HepG2 (cell line): ENCODE results near the gene TCF19. TPM values are rescaled to one million over a fixed set of nuclear protein-coding genes. Genes with fewer than 3 reads are reported as not detected.
"Not testable (repeated sequence)": the region's sequence is repeated elsewhere in the genome, so short reads cannot be mapped to it uniquely, and the experiment has no call there.

Experiments
- AKAP8 ChIP-seq: sonication (generic); formaldehyde crosslinking; IDR thresholded peaks from 2 replicates; pipeline ENCODE4 v1.5.1; 2020; ENCODE audit warnings: mild to moderate bottlenecking, missing genetic modification reagents
- ARID2 ChIP-seq: sonication (generic); formaldehyde crosslinking; IDR thresholded peaks from 2 replicates; pipeline ENCODE4 v1.8.1; 2022; ENCODE audit warnings: mild to moderate bottlenecking, missing genetic modification reagents, borderline replicate concordance
- MEF2D ChIP-seq: sonication (generic); formaldehyde crosslinking; IDR thresholded peaks from 2 replicates; pipeline ENCODE4 v1.5.1; 2020; ENCODE audit warnings: mild to moderate bottlenecking, missing genetic modification reagents
- NFYB ChIP-seq: sonication (generic); formaldehyde crosslinking; IDR thresholded peaks from 2 replicates; pipeline ENCODE4 v1.4.0; 2020; ENCODE audit warnings: missing genetic modification reagents
- NFYC ChIP-seq: IDR thresholded peaks from 2 replicates; pipeline ENCODE4 v1.6.1; 2016; ENCODE audit warnings: missing genetic modification reagents, missing compliant biosample characterization
- POLR2AphosphoS5 ChIP-seq: IDR thresholded peaks from 2 replicates; pipeline ENCODE4 v1.6.1; 2012; ENCODE audit warnings: low read depth, low read length
- REPIN1 ChIP-seq: sonication (generic); formaldehyde crosslinking; IDR thresholded peaks from 2 replicates; pipeline ENCODE4 v1.8.0; 2022; ENCODE audit warnings: missing genetic modification reagents, low read depth, mild to moderate bottlenecking, borderline replicate concordance
- THAP9 ChIP-seq: sonication (generic); formaldehyde crosslinking; IDR thresholded peaks from 2 replicates; pipeline ENCODE4; 2020; ENCODE audit warnings: missing genetic modification reagents, mild to moderate bottlenecking, borderline replicate concordance
- ZBTB40 ChIP-seq, 2 experiments: fragments of 450-650 bp in 1 of 2; sonication (generic) in 1 of 2; formaldehyde crosslinking in 1 of 2; IDR thresholded peaks; 2 replicates each; pipeline versions ENCODE4 v1.6.1 to v1.8.0; 2016 to 2022; ENCODE audit warnings: antibody characterized with exemption in 1 of 2, mild to moderate bottlenecking in 1 of 2, missing genetic modification reagents in 1 of 2
- ZBTB7A ChIP-seq: sonication (generic); formaldehyde crosslinking; IDR thresholded peaks from 2 replicates; pipeline ENCODE4 v1.8.0; 2022; ENCODE audit warnings: mild to moderate bottlenecking, missing genetic modification reagents
- ZNF121 ChIP-seq: sonication (generic); formaldehyde crosslinking; IDR thresholded peaks from 2 replicates; pipeline ENCODE4 v1.5.0; 2020; ENCODE audit warnings: mild to moderate bottlenecking, missing genetic modification reagents
- polyA plus RNA-seq, 8 experiments: library from polyadenylated mRNA; depleted of rRNA in 3 of 8; stranded (reverse) in 7 of 8; unstranded in 1 of 8; fragments of >200 nt; fragmentation: Illumina TruSeq in 4 of 8; extraction: Trizol in 4 of 8; gene quantifications; 2 replicates each; pipeline versions ENCODE4 v1.2.1 to v1.2.3, GENCODE V29; 2011 to 2016; ENCODE audit warnings: low read depth in 4 of 8, missing spikeins in 1 of 8, mixed read lengths in 1 of 8; ENCODE audit not compliant: insufficient read depth in 1 of 8
- total RNA-seq, 5 experiments: library from RNA; depleted of rRNA; stranded (reverse); fragments of >200 nt; fragmentation: Illumina TruSeq; extraction: Trizol; gene quantifications; 2 replicates each; pipeline ENCODE4 v1.2.3, GENCODE V29; 2016; ENCODE audit warnings: low read depth in 1 of 5

TCF19 gene
- total and polyA plus RNA-seq, 2 of the 13 experiments (the other 11 are each of a cell fraction or from before 2014, with no cell fraction given): 4.9 to 22.2 TPM

- TF ChIP-seq ZBTB40 (IDR thresholded peaks at IDR 0.05): not testable (repeated sequence)
- TF ChIP-seq ZBTB40 (CRISPR knock-in tag; IDR thresholded peaks at IDR 0.05) (0 out of 2 replicates have a peak, but pooled peaks have one; percentile 61), AKAP8 (CRISPR knock-in tag) (0 out of 2 replicates have a peak, but pooled peaks have one; percentile 14), POLR2AphosphoS5 (0 out of 2 replicates have a peak, but pooled peaks have one; percentile 30), ZNF121 (peak; percentile 78), MEF2D (CRISPR knock-in tag) (0 out of 2 replicates have a peak, but pooled peaks have one; percentile 14), REPIN1 (CRISPR knock-in tag) (0 out of 2 replicates have a peak, but pooled peaks have one; percentile 44), ARID2 (0 out of 2 replicates have a peak, but pooled peaks have one; percentile 52), NFYC (CRISPR knock-in tag) (peak; percentile 74), THAP9 (0 out of 2 replicates have a peak, but pooled peaks have one; percentile 6), NFYB (peak; percentile 75), ZBTB7A (CRISPR knock-in tag) (0 out of 2 replicates have a peak, but pooled peaks have one; percentile 41)
These were observed 38.0 kb downstream of the TCF19 start (continued) for GRCh38 chr6:31196251-31197022.
